ENCODE results near the gene AHR.
"Not testable (repeated sequence)": the region's sequence is repeated elsewhere in the genome, so short reads cannot be mapped to it uniquely, and the experiment has no call there.

AHR gene

GRCh38 chr7:17342756-17343155 is 44.3 kb downstream of the AHR start:
- no peak for DNase-seq

- DNase-seq = no peak
Observed at GRCh38 chr7:17347401-17347800, 48.9 kb downstream of the AHR start.

GRCh38 chr7:17348932-17349331 is 50.5 kb downstream of the AHR start:
- DNase-seq = not testable (repeated sequence)

GRCh38 chr7:17350321-17350720 is 51.9 kb downstream of the AHR start:
- not testable (repeated sequence) for DNase-seq

GRCh38 chr7:17353650-17354419 is 55.4 kb downstream of the AHR start:
- not testable (repeated sequence) for DNase-seq

GRCh38 chr7:17354473-17354872 is 56.0 kb downstream of the AHR start:
- DNase-seq = no peak

- DNase-seq = no peak
Observed at GRCh38 chr7:17355050-17355449, 56.6 kb downstream of the AHR start.

GRCh38 chr7:17357952-17358351 is 59.5 kb downstream of the AHR start:
- DNase-seq = no peak

GRCh38 chr7:17359610-17360009 is 61.2 kb downstream of the AHR start:
- DNase-seq = no peak

- DNase-seq = no peak
Observed at GRCh38 chr7:17362439-17363105, 64.1 kb downstream of the AHR start.

- no peak for DNase-seq
Observed at GRCh38 chr7:17364671-17365070, 66.2 kb downstream of the AHR start.

GRCh38 chr7:17365775-17366174 is 67.3 kb downstream of the AHR start:
- DNase-seq = no peak

GRCh38 chr7:17367502-17367901 is 69.0 kb downstream of the AHR start:
- no peak for DNase-seq

- no peak for DNase-seq
Observed at GRCh38 chr7:17368856-17369524, 70.5 kb downstream of the AHR start.

GRCh38 chr7:17369691-17370426 is 71.4 kb downstream of the AHR start:
- no peak for DNase-seq

GRCh38 chr7:17370901-17371585 is 72.6 kb downstream of the AHR start:
- no peak for DNase-seq

- no peak for DNase-seq
Observed at GRCh38 chr7:17371671-17372524, 73.4 kb downstream of the AHR start.

GRCh38 chr7:17374157-17374556 is 75.7 kb downstream of the AHR start:
- DNase-seq = no peak

GRCh38 chr7:17374654-17375053 is 76.2 kb downstream of the AHR start:
- no peak for DNase-seq

GRCh38 chr7:17376595-17376994 is 78.1 kb downstream of the AHR start:
- DNase-seq = no peak
